Fibroblast of skin of abdomen (primary cell): Measurements from ENCODE around the gene OBSCN.
"Not testable (repeated sequence)": the region's sequence is repeated elsewhere in the genome, so short reads cannot be mapped to it uniquely, and the experiment has no call there.

ENCODE experiments used
- DNase-seq: peaks from one replicate; pipeline ENCODE4 v3.0.0-alpha.2; 2013

Gene OBSCN

DNA sequence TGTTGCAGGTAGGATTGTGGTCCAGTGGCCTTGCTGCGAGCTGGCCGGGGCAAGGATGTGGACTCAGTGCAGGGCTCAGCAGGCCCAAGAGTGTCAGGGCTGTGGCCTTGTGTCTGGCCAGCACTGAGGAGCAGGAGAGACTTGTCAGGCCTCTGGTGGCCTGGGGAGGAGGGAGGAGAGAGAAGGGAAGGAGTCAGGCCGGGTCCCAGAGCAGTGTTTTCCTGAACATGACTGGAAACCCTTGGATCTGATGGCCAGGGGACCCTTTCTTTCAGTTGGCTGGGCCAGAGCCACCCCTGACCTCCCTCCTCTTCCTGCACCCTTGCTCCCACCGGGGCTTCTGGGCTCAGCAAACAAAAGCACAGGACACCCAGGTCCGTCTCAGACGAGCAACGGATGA, 37.2 kb upstream of the OBSCN start:
- no peak for DNase-seq

DNA sequence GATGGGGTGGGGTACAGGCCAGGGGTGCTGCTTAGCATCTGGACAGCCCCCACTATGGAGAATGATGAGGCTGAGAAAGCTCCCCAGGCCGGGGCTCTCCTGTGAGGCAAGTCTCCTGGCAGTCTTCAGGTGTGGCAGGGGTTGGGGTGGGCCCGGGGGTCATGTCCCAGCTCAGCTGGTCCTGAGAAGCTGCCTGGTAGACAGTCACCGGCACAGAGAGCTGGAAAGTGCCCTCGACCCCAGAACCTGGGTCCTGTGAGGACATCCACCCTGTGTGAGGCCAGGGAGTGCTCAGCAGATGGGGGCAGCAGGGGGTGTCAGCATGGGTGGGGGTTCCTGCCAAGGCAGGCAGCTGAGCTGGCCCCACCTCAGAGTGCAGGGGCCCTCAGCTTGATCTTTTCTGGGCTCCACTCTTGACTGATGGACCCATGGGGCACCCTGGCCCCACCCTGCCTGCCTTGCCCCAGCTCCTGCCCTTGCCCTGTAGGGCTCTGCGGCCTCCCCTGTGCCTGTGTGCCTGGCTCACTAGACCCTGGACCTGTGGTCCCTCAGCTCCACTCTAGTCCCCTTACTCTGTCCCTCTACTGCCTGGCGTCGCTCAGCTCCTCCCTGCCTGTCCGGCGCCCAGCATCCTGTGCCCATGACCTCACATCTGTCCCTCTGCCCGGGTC, 36.5 kb upstream of the OBSCN start:
- DNase-seq, result no peak

DNA sequence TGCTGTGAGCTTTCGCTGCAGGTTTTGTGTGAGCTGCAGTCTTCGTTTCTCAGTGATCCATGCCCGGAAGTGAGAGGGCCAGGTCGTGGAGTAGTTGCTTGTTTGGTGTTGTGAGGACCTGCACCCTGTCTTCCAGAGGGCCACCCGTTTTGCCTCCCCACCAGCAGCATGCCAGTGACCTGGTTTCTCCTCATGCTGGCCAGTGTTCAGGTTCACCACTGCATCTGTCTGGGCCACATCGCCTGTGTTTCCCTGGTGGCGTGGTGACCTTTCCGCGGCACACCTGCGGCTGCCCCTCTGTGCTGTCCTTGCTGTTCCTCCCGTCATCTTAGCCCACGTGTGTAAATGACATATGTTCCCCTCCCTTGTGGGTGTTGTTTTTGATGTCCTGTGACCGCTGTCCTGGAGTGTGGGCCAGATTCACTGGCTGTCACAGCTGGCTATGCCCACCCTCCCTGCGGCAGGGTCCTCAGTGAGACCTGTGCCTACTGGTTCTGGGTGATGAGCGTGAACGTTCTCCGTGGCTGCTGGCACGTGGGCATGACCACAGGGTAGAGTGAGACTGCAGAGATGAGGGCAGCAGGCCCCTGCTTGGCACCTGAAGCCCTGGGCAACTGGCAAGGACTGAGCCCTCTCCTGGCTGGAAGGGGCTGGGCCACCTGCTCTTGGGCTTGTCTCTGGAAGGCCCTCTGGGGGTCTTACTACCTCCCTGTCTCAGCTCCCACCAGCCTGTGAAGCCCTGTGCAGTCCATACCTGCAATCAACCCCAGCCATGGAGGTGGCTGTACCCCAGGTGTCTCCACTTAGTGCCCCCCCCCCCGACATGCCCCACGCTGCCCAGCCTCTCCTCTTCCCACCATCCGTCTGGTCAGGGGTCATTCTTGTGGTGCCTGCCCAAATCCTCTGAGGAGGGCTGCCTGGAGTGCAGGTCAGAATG, 35.0 kb upstream of the OBSCN start:
- no peak for DNase-seq

DNA sequence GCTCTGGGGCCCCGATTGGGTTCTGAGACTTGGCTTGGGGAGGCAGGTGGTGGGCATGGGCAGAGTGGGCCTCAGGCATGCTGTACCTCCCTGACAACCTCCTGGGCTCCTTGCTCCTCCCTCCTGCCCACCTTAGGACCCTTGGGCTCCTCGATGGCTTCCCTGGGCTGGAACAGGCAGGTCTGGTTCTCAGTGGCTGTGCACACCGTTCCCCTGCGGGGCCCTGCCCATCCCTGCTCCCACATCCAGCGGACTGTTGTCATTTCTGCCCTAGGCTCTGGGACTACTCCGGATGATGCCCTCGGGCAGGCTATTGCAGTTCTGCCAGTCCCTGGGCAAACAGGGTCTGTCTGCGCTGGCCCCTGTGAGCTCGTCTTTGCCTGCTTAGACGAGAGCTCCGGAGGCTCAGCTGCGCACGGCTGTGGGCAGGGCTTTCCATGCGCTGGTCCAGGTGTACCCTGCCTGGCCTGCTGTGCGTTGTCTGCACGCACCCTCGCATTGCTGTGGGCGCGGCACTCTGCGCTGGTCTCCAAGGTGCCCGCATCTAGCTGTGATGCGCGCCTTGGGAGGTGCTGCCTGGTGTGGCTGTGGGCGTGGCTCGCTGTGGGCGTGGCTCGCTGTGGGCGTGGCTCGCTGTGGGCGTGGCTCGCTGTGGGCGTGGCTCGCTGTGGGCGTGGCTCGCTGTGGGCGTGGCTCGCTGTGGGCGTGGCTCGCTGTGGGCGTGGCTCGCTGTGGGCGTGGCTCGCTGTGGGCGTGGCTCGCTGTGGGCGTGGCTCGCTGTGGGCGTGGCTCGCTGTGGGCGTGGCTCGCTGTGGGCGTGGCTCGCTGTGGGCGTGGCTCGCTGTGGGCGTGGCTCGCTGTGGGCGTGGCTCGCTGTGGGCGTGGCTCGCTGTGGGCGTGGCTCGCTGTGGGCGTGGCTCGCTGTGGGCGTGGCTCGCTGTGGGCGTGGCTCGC, 34.0 kb upstream of the OBSCN start:
- not testable (repeated sequence) for DNase-seq

DNA sequence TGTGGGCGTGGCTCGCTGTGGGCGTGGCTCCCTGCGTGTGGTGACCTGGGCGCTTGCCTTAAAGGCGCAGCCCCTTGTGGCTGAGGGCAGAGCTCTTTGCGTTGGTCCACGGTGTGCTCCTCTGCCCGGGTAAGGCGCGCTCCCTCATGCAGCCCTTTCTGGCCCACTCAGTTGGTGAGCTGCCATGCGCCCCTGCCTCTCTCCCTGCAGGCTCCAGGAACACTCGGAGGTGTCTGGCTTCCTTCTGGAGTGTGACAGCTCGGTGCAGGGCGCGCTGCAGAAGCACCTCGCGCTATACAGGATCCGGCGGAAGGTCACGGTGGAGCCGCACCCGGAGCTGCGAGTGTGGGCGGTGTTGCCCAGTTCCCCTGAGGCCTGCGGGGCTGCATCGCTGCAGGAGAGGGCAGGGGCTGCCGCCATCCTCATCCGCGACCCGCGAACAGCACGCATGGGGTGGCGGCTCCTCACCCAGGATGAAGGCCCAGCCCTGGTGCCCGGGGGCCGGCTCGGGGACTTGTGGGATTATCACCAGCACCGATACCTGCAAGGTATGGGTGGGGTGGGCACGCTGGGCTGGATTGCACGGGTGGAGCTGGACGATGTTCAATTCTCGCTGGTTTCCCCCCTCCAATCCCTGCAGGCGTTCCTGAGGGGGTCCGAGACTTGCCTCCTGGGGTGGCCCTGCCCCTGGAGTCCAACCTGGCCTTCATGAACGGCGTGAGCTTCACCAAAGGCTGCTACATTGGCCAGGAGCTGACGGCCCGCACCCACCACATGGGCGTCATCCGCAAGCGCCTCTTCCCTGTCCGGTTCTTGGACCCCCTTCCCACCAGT, 33.1 kb upstream of the OBSCN start:
- DNase-seq, result no peak

DNA sequence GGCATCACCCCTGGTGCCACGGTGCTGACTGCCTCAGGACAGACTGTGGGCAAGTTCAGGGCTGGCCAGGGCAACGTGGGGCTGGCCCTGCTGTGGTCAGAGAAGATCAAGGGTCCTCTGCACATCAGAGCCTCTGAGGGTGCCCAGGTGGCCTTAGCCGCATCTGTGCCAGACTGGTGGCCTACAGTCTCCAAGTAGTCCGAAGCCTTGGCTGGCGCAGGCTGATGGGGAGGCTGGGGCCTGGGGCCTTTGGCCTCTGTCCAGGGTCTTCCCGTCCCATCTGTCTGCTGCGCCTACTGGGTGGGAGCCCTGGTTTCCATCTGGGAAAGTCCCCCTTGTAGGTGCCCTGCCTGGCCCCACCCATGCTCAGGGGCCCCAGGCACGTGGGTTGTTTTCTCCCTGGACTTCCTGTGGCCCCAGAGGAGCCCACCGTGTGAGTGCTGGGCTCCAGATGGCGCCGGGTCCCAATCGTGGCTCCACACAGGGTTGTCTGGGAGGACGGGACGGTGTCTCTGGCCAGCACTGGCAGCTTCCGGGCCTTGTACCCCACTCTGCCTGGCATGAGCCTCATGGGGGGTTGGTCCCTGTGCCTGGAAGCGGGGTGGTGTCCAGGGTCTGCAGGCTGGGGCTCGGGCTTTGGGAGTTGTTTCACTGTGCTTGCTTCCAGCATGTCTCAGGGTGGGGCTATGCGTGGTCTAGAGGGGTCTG, 32.4 kb upstream of the OBSCN start:
- no peak for DNase-seq

DNA sequence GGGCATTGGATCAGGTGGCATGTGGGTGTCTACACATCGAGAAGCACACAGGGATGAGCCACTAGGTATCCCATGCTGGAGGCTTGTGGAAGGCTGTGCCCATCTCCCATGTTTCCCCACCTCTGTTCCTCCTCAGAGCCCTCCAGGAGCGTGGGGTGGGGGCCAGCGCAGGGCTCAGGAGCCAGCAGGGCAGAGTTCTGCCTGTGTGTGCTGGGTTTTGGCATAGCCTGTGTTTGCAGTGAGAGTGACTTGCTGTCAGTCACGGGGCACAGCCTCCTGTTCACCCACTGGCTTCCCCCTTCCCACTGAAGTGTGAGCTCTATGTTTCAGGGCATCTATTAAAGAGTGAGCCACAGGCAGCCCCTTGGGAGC, 31.8 kb upstream of the OBSCN start:
- DNase-seq, result no peak

DNA sequence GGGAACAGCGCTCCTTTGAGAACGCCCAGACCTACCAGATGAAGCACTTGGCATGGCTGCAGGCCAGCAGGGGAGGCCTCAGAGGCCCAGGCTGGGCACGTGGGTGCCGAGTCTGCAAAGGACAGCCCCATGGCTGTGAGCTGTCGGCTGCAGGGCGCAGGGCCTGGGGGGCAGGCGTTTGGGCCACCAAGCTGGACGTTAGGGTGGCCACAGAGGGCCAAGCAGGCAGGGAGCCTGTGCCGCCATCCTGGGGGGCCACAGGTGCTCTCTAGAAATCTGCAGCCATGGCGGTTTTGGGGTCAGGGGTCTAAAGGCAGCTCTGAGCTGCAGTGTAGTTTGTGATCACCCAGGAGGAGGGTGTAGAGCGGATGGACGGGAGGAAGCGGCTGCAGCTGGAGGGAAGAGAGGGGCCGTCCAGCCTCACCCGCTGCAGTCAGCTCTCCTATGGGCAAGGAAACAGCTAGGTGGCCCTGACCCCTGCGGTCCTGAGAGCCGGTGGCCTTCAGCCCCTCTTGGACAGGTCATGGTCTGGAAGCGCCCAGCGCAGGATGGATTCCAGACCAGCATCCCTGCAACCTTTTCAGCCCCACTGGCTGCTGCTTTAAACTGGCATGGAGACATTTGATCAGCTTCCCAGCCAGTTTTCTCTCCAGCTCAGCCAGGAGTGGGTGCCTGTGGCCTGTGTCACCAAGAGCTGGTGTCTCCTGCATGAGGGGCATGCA, 31.2 kb upstream of the OBSCN start:
- DNase-seq, result no peak

DNA sequence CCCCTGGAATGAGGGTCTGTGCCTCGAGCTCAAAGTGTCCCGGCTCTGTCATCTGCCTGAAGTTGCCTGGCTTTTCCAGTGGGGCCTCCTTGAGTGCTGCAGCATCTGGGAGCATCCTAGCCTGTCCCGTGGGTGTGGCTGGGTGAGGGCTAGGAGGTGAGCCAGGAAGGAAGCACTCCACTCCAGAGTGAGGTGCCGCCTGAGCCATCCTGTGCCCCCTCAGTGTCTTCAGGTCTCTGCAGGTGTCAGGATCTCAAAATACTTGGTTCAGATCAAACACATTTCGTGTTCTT, 30.7 kb upstream of the OBSCN start:
- DNase-seq, result no peak

DNA sequence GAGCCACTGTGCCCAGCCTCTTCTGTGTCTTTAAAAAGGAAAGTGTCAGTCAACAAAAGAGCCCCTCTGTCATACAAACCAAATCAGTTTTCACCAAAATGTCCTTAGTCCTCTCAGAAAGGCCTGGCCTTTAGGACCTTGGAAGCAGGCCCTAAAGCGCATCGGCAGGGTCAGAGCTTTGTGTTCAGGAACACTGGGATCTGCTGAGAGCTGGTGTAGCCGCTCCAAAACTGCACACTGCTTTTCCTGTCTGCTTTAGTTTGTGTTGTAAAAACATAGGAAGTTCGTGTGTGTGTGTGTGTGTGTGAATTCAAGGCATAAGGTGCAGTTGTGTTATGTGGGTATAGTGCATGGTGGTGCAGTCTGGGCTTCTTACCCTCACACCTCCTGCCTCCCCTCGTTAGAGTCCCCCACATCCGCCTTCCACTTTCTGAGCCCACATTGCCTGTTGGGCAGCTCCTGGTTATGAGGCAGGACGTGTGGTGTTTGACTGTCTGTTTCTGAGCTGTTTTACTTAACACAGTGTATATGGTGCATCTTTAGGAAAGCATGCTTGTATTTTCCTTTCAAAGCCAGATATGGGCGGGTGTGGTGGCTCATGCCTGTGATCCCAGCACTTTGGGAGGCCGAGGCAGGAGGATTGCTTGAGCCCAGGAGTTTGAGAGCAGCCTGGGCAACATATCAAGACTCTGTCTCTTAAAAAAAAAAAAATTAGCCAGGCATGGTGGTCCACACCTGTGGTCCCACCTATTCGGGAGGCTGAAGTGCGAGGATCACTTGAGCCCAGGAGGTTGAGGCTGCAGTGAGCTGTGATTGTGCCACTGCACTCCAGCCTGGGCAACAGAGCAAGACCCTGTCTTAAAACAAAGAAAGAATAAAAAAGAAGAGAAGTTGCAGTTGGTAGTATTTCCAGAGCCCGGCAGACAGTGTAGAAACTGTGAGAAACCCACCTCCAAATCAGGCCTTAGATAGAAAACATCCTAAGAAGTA, 29.8 kb upstream of the OBSCN start:
- no peak for DNase-seq

DNA sequence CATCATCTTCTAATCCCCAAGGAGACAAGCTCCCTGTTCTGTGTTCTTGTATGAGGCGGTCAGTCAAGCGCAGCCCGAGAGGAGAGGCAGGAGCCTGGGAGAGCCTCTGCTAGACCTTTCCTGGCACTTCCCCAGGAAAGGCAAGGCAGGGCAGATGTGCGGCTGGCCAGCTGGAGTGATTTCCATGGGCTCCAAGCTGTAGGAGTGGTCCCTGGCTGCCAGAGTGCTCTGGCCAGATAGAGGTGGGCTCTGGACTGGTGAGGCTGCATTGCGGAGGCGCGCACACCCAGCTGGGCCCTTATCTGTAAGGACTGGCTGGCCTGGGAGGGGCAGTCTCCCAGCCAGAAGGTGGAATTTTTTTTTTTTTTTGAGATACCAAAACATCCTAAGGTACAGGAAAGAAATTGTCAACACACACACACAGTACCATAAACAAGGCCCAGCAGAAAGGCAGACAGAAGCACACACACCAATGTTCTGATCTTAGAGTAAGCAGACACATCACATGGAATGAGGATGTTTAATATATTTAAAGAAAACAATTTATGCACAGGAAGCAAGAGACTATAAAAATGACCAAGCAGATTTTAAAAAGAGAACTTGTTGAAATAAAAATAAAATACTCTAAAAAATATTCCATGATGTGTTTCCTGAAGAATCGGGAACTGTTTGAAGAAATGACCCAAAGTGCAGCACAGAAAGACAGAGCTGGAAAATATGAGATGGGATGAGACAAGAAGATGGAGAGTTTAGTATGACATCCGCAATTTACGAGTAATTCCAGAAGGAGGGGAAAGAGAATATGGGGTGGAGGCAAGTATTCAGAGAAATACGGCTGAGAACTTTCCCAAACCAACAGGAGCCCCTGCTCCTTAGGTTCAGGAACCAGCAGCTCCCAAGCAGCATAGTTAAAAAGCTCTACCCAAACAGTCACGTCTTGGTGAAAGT, 28.8 kb upstream of the OBSCN start:
- no peak for DNase-seq

DNA sequence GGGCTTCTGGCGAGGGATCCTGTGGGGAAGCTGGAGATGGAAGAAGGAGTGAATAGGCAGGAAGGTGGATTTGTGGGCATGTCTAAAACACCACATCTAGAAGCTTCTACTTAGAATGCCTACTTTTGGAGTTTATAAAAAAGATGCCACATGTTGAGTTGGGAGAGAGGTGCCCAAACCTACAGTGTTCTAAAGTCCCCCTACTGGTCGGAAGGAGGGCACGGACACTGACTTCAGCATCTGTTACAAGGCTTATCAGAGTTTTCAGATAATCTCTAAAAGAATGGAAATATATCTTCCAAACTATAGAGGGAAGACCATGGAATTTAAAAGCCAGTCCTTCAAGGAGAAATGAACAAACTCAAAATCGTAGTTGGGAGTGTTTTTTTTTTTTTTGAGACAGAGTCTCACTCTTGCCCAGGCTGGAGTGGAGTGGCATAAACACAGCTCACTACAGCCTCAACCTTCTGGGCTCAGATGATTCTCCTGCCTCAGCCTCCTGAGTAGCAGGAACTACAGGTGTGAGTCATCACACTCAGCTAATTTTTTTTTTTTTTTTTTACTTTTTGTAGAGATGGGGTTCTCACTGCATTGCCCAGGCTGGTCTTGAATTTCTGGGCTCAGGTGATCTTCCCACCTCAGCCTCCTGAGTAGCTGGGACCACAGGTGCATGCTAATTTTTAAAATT, 27.4 kb upstream of the OBSCN start:
- DNase-seq, result no peak

DNA sequence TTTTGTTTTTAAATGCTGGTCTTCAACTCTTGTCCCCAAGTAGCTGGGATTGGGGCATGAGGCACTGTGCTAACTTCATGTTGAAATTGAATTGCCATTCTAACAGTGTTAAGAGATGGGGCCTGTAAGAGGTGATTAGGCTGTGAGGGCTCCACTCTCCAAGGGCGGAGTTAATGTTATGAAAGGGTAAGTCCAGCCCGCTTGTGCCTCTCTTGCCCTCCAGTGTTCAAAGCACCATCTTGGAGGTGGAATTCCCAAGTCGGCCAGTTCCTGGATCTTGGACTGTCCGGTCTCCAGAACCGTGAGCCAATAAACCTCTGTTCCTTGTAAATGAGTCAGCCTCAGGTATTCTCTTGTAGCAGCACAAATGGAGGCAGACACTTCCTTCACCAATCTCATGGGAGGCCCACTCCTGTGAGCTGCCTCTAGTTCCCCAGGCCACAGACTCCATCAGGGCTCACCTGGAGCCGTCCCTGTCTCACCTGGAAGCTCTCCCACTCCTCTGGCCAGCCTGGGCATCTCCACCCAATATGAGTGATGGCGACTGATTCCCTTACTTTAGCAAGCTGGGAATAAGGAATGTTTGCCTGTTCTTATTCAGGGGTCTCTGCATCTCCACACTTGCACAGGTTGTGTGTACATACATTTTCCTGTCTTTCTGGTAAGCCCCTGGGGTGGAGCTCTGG, 26.7 kb upstream of the OBSCN start:
- DNase-seq, result no peak

DNA sequence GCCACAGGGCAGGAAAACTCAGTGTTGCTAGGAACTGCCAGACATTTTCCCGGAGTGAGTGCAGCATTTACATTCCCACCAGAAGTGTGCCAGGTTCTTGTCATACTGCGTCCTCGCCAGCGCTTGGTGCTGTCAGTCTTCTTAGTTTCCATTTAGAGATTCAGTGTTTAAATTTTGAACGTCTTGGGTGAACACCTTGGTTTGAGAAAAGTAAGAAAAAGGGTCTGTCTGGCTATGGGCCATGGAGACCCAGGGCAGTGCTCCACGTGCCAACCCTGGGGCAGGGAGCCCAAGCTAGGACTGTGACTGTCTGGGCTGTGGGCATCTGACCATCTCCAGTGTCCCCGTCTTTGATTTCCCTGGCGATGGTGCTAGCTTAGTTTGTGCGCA, 26.2 kb upstream of the OBSCN start:
- no peak for DNase-seq

DNA sequence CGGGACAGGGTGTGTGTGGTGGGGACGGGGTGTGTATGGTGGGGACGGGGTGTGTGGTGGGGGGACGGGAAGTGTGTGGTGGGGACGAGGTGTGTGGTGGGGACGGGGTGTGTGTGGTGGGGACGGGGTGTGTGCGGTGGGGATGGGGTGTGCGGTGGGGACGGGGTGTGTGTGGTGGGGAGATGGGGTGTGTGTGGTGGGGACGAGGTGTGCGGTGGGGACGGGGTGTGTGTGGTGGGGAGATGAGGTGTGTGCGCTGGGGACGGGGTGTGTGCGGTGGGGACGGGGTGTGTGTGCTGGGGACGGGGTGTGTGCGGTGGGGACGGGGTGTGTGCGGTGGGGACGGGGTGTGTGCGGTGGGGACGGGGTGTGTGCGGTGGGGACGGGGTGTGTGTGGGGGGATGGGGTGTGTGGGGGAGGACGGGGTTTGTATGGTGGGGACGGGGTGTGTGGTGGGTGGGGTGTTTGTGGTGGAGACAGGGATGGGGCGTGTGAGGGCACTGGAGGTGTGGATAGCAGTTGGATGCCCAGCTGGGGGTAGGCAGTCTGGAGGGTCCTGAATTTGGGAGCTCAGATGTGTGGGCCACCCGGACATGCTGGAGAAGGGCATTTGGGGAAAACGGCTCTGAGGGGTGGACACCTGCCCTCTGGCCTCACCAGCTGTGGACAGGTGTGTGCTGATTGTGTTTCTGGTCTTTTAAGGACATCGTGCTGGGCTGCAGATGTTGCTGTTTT, 25.4 kb upstream of the OBSCN start:
- no peak for DNase-seq

DNA sequence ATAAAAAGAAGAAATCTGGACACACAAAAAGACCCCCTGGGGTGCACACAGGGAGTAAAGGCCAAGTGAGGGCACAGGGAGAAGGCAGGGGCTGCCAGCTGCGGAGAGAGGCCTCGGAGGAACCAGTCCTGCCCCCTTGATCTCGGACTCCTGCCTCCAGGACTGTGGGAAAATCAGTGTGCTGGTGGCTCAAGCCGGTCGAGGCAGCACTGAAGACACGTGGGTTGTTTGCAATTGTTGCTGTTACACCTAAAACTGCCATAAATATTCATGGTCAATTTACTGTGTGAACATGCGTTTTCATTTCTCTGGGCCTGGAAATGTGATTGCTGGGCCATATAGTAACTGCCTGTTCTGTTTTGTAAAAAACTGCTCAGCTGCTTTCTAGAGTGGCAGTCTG, 23.7 kb upstream of the OBSCN start:
- DNase-seq, result no peak

DNA sequence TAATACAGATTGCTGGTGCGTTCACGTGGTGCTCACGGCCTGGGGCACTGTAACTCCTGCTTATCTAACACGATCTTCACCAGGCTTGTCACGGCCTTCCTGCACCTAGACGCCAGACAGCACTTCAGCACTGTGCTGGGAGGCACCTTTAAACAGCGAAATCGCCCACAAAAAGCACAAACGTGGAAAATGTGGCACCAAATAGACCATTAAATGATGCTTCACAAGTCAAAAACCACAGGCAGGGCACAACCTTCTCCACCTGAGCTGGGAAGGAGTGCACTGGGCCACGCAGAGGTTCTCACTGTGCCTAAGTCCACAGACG, 22.2 kb upstream of the OBSCN start:
- no peak for DNase-seq
